Naive thymus-derived CD4-positive, alpha-beta T cell (primary cell): ENCODE data around the gene BRD3OS. TPM values are rescaled to one million over a fixed set of nuclear protein-coding genes. Genes with fewer than 3 reads are reported as not detected.

Experiments
- ATAC-seq: fragments of 150-1000 bp; cut with Tn5 transposase; 2 replicates; pipeline ENCODE4 v1.10.0; 2021; ENCODE audit warnings: mild to moderate bottlenecking, moderate library complexity
- CTCF ChIA-PET: fragments of 350-600 bp; sonication (Branson Sonifier 250); formaldehyde crosslinking; loops from one replicate; lab custom pipeline; 2021; ENCODE audit warnings: antibody characterized with exemption; lab: Charles Lee
- POLR2A ChIA-PET: fragments of 350-600 bp; sonication (Branson Sonifier 250); formaldehyde crosslinking; loops from one replicate; lab custom pipeline; 2021; ENCODE audit warnings: antibody characterized with exemption, inconsistent platforms; lab: Charles Lee
- DNase-seq, 9 donors: peaks; one replicate each; pipeline versions ENCODE4 v3.0.0 to v3.0.0-alpha.2; 2020 to 2022; ENCODE audit warnings: mixed read lengths in 1 of 9
- H3K27ac ChIP-seq: one replicate; pipeline ENCODE4 v1.7.0; 2013; ENCODE audit warnings: mild to moderate bottlenecking, low read depth, low read length, moderate library complexity
- H3K27me3 ChIP-seq, 2 donors: one replicate each; pipeline ENCODE4 v1.7.0; 2013; ENCODE audit warnings: low read length in 2 of 2, mild to moderate bottlenecking in 2 of 2, moderate library complexity in 2 of 2; ENCODE audit not compliant: control insufficient read depth in 2 of 2, insufficient read depth in 2 of 2
- H3K36me3 ChIP-seq, 3 experiments: 1 replicate in 2 of 3; 2 replicates in 1 of 3; pipeline ENCODE4 v1.7.0; 2013; ENCODE audit warnings: low read length in 3 of 3, mild to moderate bottlenecking in 3 of 3, moderate library complexity in 1 of 3; ENCODE audit not compliant: insufficient read depth in 3 of 3, control insufficient read depth in 2 of 3
- H3K4me1 ChIP-seq, 2 donors: one replicate each; pipeline ENCODE4 v1.7.0; 2013; ENCODE audit warnings: low read length in 2 of 2, mild to moderate bottlenecking in 2 of 2, moderate library complexity in 1 of 2; ENCODE audit not compliant: control insufficient read depth in 2 of 2, insufficient read depth in 2 of 2
- H3K4me3 ChIP-seq: 2 replicates; pipeline ENCODE4 v1.7.0; 2013; ENCODE audit warnings: mild to moderate bottlenecking, low read length
- H3K9me3 ChIP-seq, 3 experiments: 1 replicate in 2 of 3; 2 replicates in 1 of 3; pipeline ENCODE4 v1.7.0; 2013; ENCODE audit warnings: low read length in 3 of 3; ENCODE audit not compliant: control insufficient read depth in 2 of 3
- H3K27ac Mint-ChIP-seq, 9 donors: one replicate each; pipeline ENCODE4 v1.8.0; 2020 to 2022; ENCODE audit warnings: mixed read lengths in 9 of 9, mild to moderate bottlenecking in 8 of 9, moderate library complexity in 5 of 9, inconsistent platforms in 2 of 9
- H3K27me3 Mint-ChIP-seq, 5 donors: one replicate each; pipeline ENCODE4 v1.8.0; 2021 to 2022; ENCODE audit warnings: mixed read lengths in 5 of 5, mild to moderate bottlenecking in 1 of 5
- H3K36me3 Mint-ChIP-seq, 5 donors: one replicate each; pipeline ENCODE4 v1.8.0; 2020 to 2022; ENCODE audit warnings: mixed read lengths in 5 of 5, mild to moderate bottlenecking in 3 of 5, inconsistent platforms in 1 of 5
- H3K4me1 Mint-ChIP-seq, 7 donors: one replicate each; pipeline ENCODE4 v1.8.0; 2020 to 2022; ENCODE audit warnings: mixed read lengths in 7 of 7, mild to moderate bottlenecking in 3 of 7, inconsistent platforms in 1 of 7
- H3K4me3 Mint-ChIP-seq, 10 donors: one replicate each; pipeline ENCODE4 v1.8.0; 2020 to 2022; ENCODE audit warnings: mild to moderate bottlenecking in 10 of 10, mixed read lengths in 10 of 10, moderate library complexity in 6 of 10, inconsistent platforms in 2 of 10
- H3K9me3 Mint-ChIP-seq, 11 donors: one replicate each; pipeline ENCODE4 v1.8.0; 2020 to 2022; ENCODE audit warnings: mixed read lengths in 11 of 11, mild to moderate bottlenecking in 4 of 11, inconsistent platforms in 1 of 11, moderate library complexity in 1 of 11
- intact Hi-C, 2 donors: fragments of 100-400 bp; cut with micrococcal nuclease; formaldehyde crosslinking; loops; one replicate each; pipeline ENCODE4 v1.15.1; 2023
- polyA plus RNA-seq, 2 donors: library from polyadenylated mRNA; unstranded; fragments of 300-500 nt; fragmentation: Illumina TruSeq; gene quantifications; one replicate each; pipeline ENCODE4 v1.2.3, GENCODE V29; 2021
- total RNA-seq, 6 experiments: library from RNA in 5 of 6; stranded (reverse) in 5 of 6; gene quantifications; 1 replicate in 5 of 6; 2 replicates in 1 of 6; pipeline ENCODE4 v1.2.3 and lab custom pipeline; 2021 to 2026

The BRD3OS gene
- total and polyA plus RNA-seq, 7 experiments from 2014 or later, result 8.3 to 28.1 (median 18.4) TPM

- no peak overlapping the region for H3K27ac ChIP-seq
- no peaks in the 10 kb centered on the region for H3K36me3 Mint-ChIP-seq
- no peak for DNase-seq
- no peaks in the 10 kb centered on the region for H3K36me3 ChIP-seq
- CTCF ChIA-PET, result interaction anchor here (0.7 kb wide), 1 partner anchor 19 kb away, joined by 3 read pairs; no protein-coding TSS in a partner anchor
- intact Hi-C loops, result loop anchor here (5.0 to 10.0 kb wide), 5 partner anchors 338 to 1822 kb away; partner anchors contain the start of genes MED22 (in 1 of the 2), RALGDS (in 1 of the 2), RPL7A (in 1 of the 2) and TSC1 (in 1 of the 2)
- H3K27me3 ChIP-seq, result peaks cover 0 to 2% of the 10 kb centered on the region in 2 donors
- no peaks in the 10 kb centered on the region for H3K9me3 Mint-ChIP-seq
- peaks cover 21 to 26% of the 10 kb centered on the region in 2 donors for H3K4me1 ChIP-seq
- peaks cover 26 to 72% (median 47%) of the 10 kb centered on the region in 7 donors for H3K4me1 Mint-ChIP-seq
- POLR2A ChIA-PET, result interaction anchor here (1.2 kb wide), 1 partner anchor 39 kb away, joined by 3 read pairs; the partner anchor contains the start of gene BRD3OS
- H3K27me3 Mint-ChIP-seq, result peaks cover 0 to 11% (median 0%) of the 10 kb centered on the region in 5 donors
- H3K9me3 ChIP-seq, result no peaks in the 10 kb centered on the region
- H3K27ac Mint-ChIP-seq, result peak overlapping the region in 4 of 9 donors; percentile 38 to 88 (median 68)
- H3K4me3 Mint-ChIP-seq, result peak overlapping the region; percentile 20 to 97 (median 89)
- H3K4me3 ChIP-seq, result no peak overlapping the region
- no peak for ATAC-seq
These were observed 39.4 kb downstream of the BRD3OS start for GRCh38 chr9:134064711-134065110.

- Mint-ChIP-seq H3K27ac (peak overlapping the region; percentile 74 to 94 (median 88)), H3K9me3 (no peaks in the 10 kb centered on the region), H3K36me3 (no peaks in the 10 kb centered on the region), H3K4me1 (peaks cover 26 to 61% (median 37%) of the 10 kb centered on the region in 7 donors), H3K4me3 (peak overlapping the region; percentile 88 to 97 (median 91)), H3K27me3 (peaks cover 2 to 20% (median 5%) of the 10 kb centered on the region in 5 donors)
- Histone ChIP-seq H3K27me3 (peaks cover 0 to 4% of the 10 kb centered on the region in 2 donors), H3K9me3 (no peaks in the 10 kb centered on the region), H3K4me1 (peaks cover 21 to 26% of the 10 kb centered on the region in 2 donors), H3K36me3 (no peaks in the 10 kb centered on the region), H3K27ac (peak overlapping the region; percentile 77), H3K4me3 (peak overlapping the region; percentile 84)
- intact Hi-C loops, result loop anchor here (2.0 to 10.0 kb wide), 6 partner anchors 336 to 1895 kb away; partner anchors contain the start of genes MED22 (in 1 of the 2), RALGDS (in 1 of the 2), RPL7A (in 1 of the 2) and TSC1 (in 1 of the 2)
- CTCF ChIA-PET, result no interaction called here
- peak in 8 of 9 donors; percentile 24 to 65 (median 50) for DNase-seq
- ATAC-seq, result no peak
- POLR2A ChIA-PET, result interaction anchor here (0.5 to 1.4 kb wide), 4 partner anchors 17 to 70 kb away, joined by 3 to 10 read pairs (median 4); partner anchors contain the start of gene WDR5
These were observed 40.5 kb downstream of the BRD3OS start for GRCh38 chr9:134065612-134066419.

GRCh38 chr9:134066526-134066912 lies 41.2 kb downstream of the BRD3OS start:
- Mint-ChIP-seq H3K36me3 (no peaks in the 10 kb centered on the region), H3K4me3 (peak overlapping the region; percentile 88 to 97 (median 91)), H3K9me3 (no peaks in the 10 kb centered on the region), H3K4me1 (peaks cover 26 to 54% (median 31%) of the 10 kb centered on the region in 7 donors), H3K27ac (peak overlapping the region; percentile 74 to 94 (median 88)), H3K27me3 (peaks cover 5 to 26% (median 8%) of the 10 kb centered on the region in 5 donors)
- ChIA-PET CTCF (no interaction called here), POLR2A (interaction anchor here (0.6 to 1.4 kb wide), 3 partner anchors 16 to 133 kb away, joined by 3 to 10 read pairs (median 4); partner anchors contain the start of gene WDR5)
- Histone ChIP-seq H3K4me1 (peaks cover 21 to 26% of the 10 kb centered on the region in 2 donors), H3K27ac (peak overlapping the region; percentile 77), H3K9me3 (no peaks in the 10 kb centered on the region), H3K4me3 (peak overlapping the region; percentile 84), H3K27me3 (peaks cover 0 to 4% of the 10 kb centered on the region in 2 donors), H3K36me3 (no peaks in the 10 kb centered on the region)
- intact Hi-C loops, result loop anchor here (2.0 to 10.0 kb wide), 6 partner anchors 336 to 1894 kb away; partner anchors contain the start of genes MED22 (in 1 of the 2), RALGDS (in 1 of the 2), RPL7A (in 1 of the 2) and TSC1 (in 1 of the 2)
- DNase-seq, result no peak
- ATAC-seq, result no peak

- Mint-ChIP-seq H3K36me3 (no peaks in the 10 kb centered on the region), H3K9me3 (no peaks in the 10 kb centered on the region), H3K27ac (peak overlapping the region; percentile 65 to 94 (median 82)), H3K27me3 (peaks cover 5 to 28% (median 10%) of the 10 kb centered on the region in 5 donors), H3K4me3 (peak overlapping the region; percentile 88 to 97 (median 91)), H3K4me1 (peaks cover 23 to 51% (median 31%) of the 10 kb centered on the region in 7 donors)
- no peaks in the 10 kb centered on the region for H3K36me3 ChIP-seq
- peak overlapping the region; percentile 77 for H3K27ac ChIP-seq
- peaks cover 0 to 4% of the 10 kb centered on the region in 2 donors for H3K27me3 ChIP-seq
- peaks cover 21 to 26% of the 10 kb centered on the region in 2 donors for H3K4me1 ChIP-seq
- peak overlapping the region; percentile 84 for H3K4me3 ChIP-seq
- no peaks in the 10 kb centered on the region for H3K9me3 ChIP-seq
- DNase-seq (peak; percentile 20 to 55 (median 37)), ATAC-seq (peak; percentile 18)
- ChIA-PET POLR2A (interaction anchor here (0.6 to 1.4 kb wide), 4 partner anchors 17 to 132 kb away, joined by 3 to 10 read pairs (median 4); partner anchors contain the start of gene WDR5), CTCF (no interaction called here)
- intact Hi-C loops, result loop anchor here (2.0 to 10.0 kb wide), 6 partner anchors 335 to 1894 kb away; partner anchors contain the start of genes MED22 (in 1 of the 2), RALGDS (in 1 of the 2), RPL7A (in 1 of the 2) and TSC1 (in 1 of the 2)
These were observed 41.9 kb downstream of the BRD3OS start for GRCh38 chr9:134066913-134067851.

GRCh38 chr9:134067904-134068743 lies 42.8 kb downstream of the BRD3OS start, which contains the start of gene BRD3:
TSS of gene BRD3 (minus strand) at chr9:134068026. CDS start at chr9:134053477, 14,549 bp downstream.
- Histone ChIP-seq H3K27ac (peak within 1 kb of the TSS; percentile 95), H3K9me3 (no peaks in the 10 kb centered on the region), H3K27me3 (peaks cover 0 to 4% of the 10 kb centered on the region in 2 donors), H3K36me3 (no peaks in the 10 kb centered on the region), H3K4me1 (peaks cover 21 to 26% of the 10 kb centered on the region in 2 donors), H3K4me3 (peak within 1 kb of the TSS; percentile 97)
- Mint-ChIP-seq H3K4me3 (peak within 1 kb of the TSS; percentile 88 to 97 (median 91)), H3K27ac (peak within 1 kb of the TSS; percentile 80 to 97 (median 90)), H3K27me3 (peaks cover 5 to 29% (median 14%) of the 10 kb centered on the region in 5 donors), H3K9me3 (no peaks in the 10 kb centered on the region), H3K36me3 (no peaks in the 10 kb centered on the region), H3K4me1 (peaks cover 15 to 42% (median 29%) of the 10 kb centered on the region in 7 donors)
- DNase-seq, result peak; percentile 79 to 86 (median 85)
- intact Hi-C loops, result loop anchor here (1.0 to 10.0 kb wide), 18 partner anchors 31 to 1893 kb away; partner anchors contain the start of genes BRD3OS (in 2 of the 2), RNU6ATAC (in 2 of the 2), TSC1 (in 2 of the 2) and VAV2 (in 2 of the 2)
- ChIA-PET CTCF (no interaction called here), POLR2A (interaction anchor here (1.1 to 1.8 kb wide), 2 partner anchors 68 to 97 kb away, joined by 5 to 7 read pairs; partner anchors contain the start of genes RNU6ATAC and WDR5)
- ATAC-seq, result peak; percentile 88
